A673 (cell line): ENCODE measurements around the gene MAGI1. TPM values are rescaled to one million over a fixed set of nuclear protein-coding genes. Genes with fewer than 3 reads are reported as not detected.

Experiments used
- BruUV-seq: library from RNA; stranded (reverse); fragments of 400-500 nt; replicated peaks from 2 replicates; lab custom pipeline; 2021; lab: Mats Ljungman, UMichigan
- CTCF ChIA-PET: fragments of 300-600 bp; sonication (Branson Sonifier 250); formaldehyde crosslinking; loops from one replicate; lab custom pipeline; 2022; ENCODE audit warnings: antibody characterized with exemption; lab: Charles Lee
- POLR2A ChIA-PET: fragments of 300-600 bp; sonication (Branson Sonifier 250); formaldehyde crosslinking; loops from one replicate; lab custom pipeline; 2022; ENCODE audit warnings: antibody characterized with exemption; ENCODE audit not compliant: low non-redundant PET; lab: Charles Lee
- DNase-seq: peaks from one replicate; pipeline ENCODE4 v3.0.0-alpha.2; 2015; ENCODE audit warnings: low spot score
- H3K27ac ChIP-seq: fragments of 200-600 bp; sonication (generic); 2 replicates; pipeline ENCODE4 v1.5.1; 2016; ENCODE audit warnings: mixed run types, low read depth, mild to moderate bottlenecking, mixed read lengths, antibody characterized with exemption, low read length; ENCODE audit not compliant: poor library complexity, severe bottlenecking
- H3K27me3 ChIP-seq: fragments of 200-600 bp; sonication (generic); replicated peaks from 2 replicates; pipeline ENCODE4 v1.6.1; 2017; ENCODE audit warnings: mixed run types, low read depth, mild to moderate bottlenecking, mixed read lengths, antibody characterized with exemption, low read length; ENCODE audit not compliant: insufficient read depth, poor library complexity
- H3K36me3 ChIP-seq: fragments of 200-600 bp; sonication (generic); 2 replicates; pipeline ENCODE4 v1.6.1; 2016; ENCODE audit warnings: mixed run types, mild to moderate bottlenecking, mixed read lengths, antibody characterized with exemption, low read length; ENCODE audit not compliant: insufficient read depth, poor library complexity, severe bottlenecking
- H3K4me1 ChIP-seq: fragments of 200-600 bp; sonication (generic); 2 replicates; pipeline ENCODE4 v1.6.1; 2017; ENCODE audit warnings: mixed run types, mild to moderate bottlenecking, mixed read lengths, antibody characterized with exemption, low read length; ENCODE audit not compliant: insufficient read depth, poor library complexity, severe bottlenecking
- H3K4me3 ChIP-seq: fragments of 200-600 bp; sonication (generic); 2 replicates; pipeline ENCODE4 v1.5.1; 2016; ENCODE audit warnings: low read depth, mixed run types, mild to moderate bottlenecking, mixed read lengths, low read length; ENCODE audit not compliant: poor library complexity, severe bottlenecking
- H3K9me3 ChIP-seq: fragments of 200-600 bp; sonication (generic); 2 replicates; pipeline ENCODE4 v1.6.1; 2016; ENCODE audit warnings: mixed run types, low read depth, mild to moderate bottlenecking, mixed read lengths, antibody characterized with exemption, low read length; ENCODE audit not compliant: poor library complexity, severe bottlenecking
- EZH2 ChIP-seq: fragments of 200-600 bp; sonication (generic); IDR thresholded peaks from 2 replicates; pipeline ENCODE4 v1.6.1; 2017; ENCODE audit warnings: borderline replicate concordance, low read depth, mild to moderate bottlenecking, mixed read lengths, antibody characterized with exemption, low read length; ENCODE audit not compliant: poor library complexity, severe bottlenecking
- intact Hi-C: fragments of 100-400 bp; cut with micrococcal nuclease; formaldehyde crosslinking; loops from one replicate; pipeline ENCODE4 v1.10.0; 2022; ENCODE audit not compliant: unreplicated experiment
- total RNA-seq: library from RNA; stranded (reverse); gene quantifications from 2 replicates; pipeline ENCODE4 v1.2.3, GENCODE V29; 2021
- TF ChIP-seq, protein P1 (sequence below): fragments of 300-800, 200-600 bp; sonication (generic); conservative IDR thresholded peaks from 2 replicates; pipeline ENCODE4 v1.5.1; 2017; ENCODE audit warnings: low read depth, mild to moderate bottlenecking, antibody characterized with exemption, low read length, moderate library complexity, mixed read lengths

The MAGI1 gene
- total RNA-seq, 1 experiment from 2014 or later = 30.5 TPM

DNA sequence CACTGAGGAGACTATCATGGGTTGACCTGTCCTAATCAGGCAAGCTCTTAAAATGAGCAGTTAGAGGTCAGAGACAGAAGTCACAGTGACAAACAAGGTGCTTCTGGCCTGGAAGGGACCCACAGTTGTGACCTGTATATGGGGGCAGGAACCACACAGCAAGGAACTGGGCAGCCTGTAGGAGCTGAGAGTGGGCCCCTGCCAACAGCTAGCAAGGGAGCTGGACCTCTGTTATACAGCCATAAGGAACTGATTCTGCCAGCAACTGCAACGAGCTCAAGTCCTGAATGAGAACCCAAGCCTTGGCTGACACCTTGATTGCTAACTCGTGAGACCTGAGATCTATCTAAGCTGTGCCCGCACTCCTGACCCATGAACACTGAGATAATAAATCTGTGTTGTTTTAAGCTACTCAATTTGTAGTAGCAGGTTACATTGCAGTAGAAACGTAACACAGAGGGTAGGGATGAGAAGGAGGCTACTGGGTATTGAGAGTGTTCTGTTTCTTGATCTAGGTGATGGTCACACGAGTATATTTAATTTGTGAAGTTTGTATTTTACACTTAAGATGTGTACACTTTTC, 44.5 kb upstream of the MAGI1 start:
- DNase-seq = no peak
- POLR2A ChIA-PET = no interaction called here
- Histone ChIP-seq H3K9me3 (no peaks in the 10 kb centered on the region), H3K27me3 (no peaks in the 10 kb centered on the region), H3K36me3 (no peaks in the 10 kb centered on the region), H3K4me3 (no peak overlapping the region), H3K4me1 (no peaks in the 10 kb centered on the region), H3K27ac (no peak overlapping the region)
- intact Hi-C loops = no loop called here
- no peak for TF ChIP-seq EZH2
- TF ChIP-seq, protein P1, sequence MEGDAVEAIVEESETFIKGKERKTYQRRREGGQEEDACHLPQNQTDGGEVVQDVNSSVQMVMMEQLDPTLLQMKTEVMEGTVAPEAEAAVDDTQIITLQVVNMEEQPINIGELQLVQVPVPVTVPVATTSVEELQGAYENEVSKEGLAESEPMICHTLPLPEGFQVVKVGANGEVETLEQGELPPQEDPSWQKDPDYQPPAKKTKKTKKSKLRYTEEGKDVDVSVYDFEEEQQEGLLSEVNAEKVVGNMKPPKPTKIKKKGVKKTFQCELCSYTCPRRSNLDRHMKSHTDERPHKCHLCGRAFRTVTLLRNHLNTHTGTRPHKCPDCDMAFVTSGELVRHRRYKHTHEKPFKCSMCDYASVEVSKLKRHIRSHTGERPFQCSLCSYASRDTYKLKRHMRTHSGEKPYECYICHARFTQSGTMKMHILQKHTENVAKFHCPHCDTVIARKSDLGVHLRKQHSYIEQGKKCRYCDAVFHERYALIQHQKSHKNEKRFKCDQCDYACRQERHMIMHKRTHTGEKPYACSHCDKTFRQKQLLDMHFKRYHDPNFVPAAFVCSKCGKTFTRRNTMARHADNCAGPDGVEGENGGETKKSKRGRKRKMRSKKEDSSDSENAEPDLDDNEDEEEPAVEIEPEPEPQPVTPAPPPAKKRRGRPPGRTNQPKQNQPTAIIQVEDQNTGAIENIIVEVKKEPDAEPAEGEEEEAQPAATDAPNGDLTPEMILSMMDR = no peak
- CTCF ChIA-PET = no interaction called here
- BruUV-seq = no TSS peak

DNA sequence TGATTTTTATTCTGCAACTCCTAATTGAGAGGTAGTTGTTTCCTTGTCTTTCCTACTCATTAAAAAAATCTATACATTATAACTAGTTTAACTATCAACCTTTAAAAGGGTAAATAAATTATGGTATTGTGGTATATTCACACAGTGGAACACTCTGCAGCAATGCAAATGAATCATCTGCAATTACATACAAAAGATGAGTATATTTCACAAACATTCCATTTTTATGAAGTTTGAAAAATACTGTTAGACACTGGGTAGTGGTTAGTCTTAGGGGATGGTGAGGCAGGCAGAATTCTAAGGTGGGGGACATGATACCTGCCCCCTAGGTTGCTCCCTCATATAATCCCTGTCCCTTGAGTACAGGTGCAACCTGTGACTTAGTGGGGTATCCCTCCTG, 44.0 kb upstream of the MAGI1 start:
- DNase-seq = no peak
- CTCF ChIA-PET = no interaction called here
- no peaks in the 10 kb centered on the region for H3K4me1 ChIP-seq
- no peak overlapping the region for H3K4me3 ChIP-seq
- H3K27me3 ChIP-seq = no peaks in the 10 kb centered on the region
- H3K27ac ChIP-seq = no peak overlapping the region
- BruUV-seq = no TSS peak
- POLR2A ChIA-PET = no interaction called here
- TF ChIP-seq, protein P1 = no peak
- TF ChIP-seq EZH2 = no peak
- no peaks in the 10 kb centered on the region for H3K9me3 ChIP-seq
- no peaks in the 10 kb centered on the region for H3K36me3 ChIP-seq
- intact Hi-C loops = no loop called here

DNA sequence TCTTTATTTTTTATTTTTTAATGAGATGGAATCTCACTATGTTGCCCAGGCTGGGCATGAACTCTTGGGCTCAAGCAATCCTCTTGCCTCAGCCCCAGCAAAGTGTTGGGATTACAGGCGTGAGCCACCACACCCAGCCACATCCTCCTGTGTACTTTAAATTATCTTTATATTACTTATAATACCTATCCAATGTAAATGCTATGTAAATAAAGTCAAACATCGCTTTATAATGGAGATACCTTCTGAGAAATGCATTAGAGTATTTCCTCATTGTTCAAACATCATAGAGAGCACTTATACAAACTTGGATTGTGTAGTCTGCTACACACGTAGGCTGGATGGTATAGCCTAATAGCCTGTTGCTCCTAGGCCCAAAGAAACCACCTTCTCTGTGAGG, 41.4 kb upstream of the MAGI1 start:
- ChIA-PET CTCF (no interaction called here), POLR2A (no interaction called here)
- Histone ChIP-seq H3K4me3 (no peak overlapping the region), H3K27me3 (no peaks in the 10 kb centered on the region), H3K9me3 (no peaks in the 10 kb centered on the region), H3K36me3 (no peaks in the 10 kb centered on the region), H3K27ac (no peak overlapping the region), H3K4me1 (no peaks in the 10 kb centered on the region)
- BruUV-seq = no TSS peak
- no peak for TF ChIP-seq EZH2
- TF ChIP-seq, protein P1 = no peak
- no peak for DNase-seq
- intact Hi-C loops = no loop called here
